HG03558 (cell line): ENCODE results near the gene MGRN1.
"Not testable (repeated sequence)": the region's sequence is repeated elsewhere in the genome, so short reads cannot be mapped to it uniquely, and the experiment has no call there.

ENCODE experiments used
- ATAC-seq: cut with Tn5 transposase; IDR thresholded peaks from one replicate; pipeline ENCODE4 v1.9.1; 2021; ENCODE audit warnings: moderate number of reproducible peaks; ENCODE audit not compliant: unreplicated experiment; ENCODE audit errors: extremely low read depth

The MGRN1 gene

DNA sequence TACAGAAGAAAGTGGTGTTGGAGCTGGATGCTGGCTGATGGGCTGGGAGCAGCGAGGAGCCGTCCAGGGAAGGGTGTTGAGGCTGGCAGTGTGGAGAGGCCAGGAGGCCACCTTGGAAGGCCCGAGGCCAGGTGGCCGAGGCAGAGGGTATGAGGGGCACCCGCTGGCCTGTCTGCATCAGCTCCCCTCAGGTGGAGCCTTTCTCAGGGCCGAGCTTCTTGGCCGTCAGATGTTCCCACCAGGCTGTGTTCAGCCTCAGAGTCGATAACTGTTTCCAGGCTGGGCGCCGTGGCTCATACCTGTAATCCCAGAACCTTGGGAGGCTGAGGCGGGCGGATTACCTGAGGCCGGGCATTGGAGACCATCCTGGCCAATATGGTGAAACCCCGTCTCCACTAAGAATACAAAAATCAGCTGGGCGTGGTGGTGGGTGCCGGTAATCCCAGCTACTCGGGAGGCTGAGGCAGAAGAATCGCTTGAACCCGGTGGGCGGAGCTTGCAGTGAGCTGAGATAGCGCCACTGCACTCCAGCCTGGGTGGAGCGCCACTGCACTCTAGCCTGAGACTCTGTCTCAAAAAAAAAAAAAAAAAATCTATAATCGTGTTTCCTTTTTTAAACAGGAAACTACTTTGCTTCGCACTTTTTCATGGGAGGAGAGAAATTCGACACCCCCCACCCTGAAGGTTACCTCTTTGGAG lies 25.3 kb downstream of the MGRN1 start:
- no peak for ATAC-seq

DNA sequence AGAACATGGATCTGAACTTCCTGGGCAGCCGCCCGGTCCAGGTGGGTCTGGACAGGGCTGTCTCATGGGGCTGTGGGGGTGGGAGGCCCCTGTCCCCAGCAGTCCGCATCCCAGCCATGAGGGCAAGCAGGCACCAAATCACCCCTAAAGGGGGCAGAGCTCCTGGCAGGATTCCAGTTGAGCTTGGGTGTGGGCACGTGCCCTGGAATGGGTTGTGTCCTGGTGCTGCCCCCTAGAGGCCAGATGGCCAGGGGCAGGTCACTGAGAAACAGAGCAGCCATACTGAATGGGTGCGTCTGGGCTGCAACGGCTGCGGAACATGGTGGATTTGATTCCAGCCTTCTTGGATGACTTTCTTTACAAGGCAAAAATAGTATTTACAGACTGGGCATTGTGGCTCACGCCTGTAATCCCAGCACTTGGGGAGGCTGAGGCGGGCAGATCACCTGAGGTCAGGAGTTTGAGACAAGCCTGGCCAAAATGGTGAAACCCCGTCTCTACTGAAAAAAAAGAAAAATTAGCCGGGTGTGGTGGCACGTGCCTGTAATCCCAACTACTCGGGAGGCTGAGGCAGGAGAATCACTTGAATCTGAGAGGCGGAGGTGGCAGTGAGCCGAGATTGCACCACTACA lies 25.9 kb downstream of the MGRN1 start:
- ATAC-seq, result not testable (repeated sequence)

DNA sequence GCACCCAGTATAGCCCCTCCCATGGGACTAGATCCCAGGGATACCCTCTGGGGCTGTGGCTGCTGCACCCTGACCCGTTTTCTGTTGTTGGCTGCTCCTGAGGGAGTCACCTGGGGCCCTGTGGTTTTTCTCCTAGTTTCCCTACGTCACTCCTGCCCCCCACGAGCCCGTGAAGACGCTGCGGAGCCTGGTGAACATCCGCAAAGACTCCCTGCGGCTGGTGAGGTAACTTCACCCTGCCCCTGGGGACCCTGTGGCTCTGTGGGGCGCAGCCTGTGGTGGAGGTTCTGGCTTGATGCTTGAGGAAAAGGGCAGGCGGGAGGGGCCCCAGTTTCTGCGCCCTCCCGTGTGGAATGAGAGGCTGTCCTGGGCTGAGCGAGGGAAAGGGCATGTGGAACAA lies 27.2 kb downstream of the MGRN1 start:
- no peak for ATAC-seq

- ATAC-seq, result no peak
Observed at GRCh38 chr16:4652561-4652960, 27.9 kb downstream of the MGRN1 start.

DNA sequence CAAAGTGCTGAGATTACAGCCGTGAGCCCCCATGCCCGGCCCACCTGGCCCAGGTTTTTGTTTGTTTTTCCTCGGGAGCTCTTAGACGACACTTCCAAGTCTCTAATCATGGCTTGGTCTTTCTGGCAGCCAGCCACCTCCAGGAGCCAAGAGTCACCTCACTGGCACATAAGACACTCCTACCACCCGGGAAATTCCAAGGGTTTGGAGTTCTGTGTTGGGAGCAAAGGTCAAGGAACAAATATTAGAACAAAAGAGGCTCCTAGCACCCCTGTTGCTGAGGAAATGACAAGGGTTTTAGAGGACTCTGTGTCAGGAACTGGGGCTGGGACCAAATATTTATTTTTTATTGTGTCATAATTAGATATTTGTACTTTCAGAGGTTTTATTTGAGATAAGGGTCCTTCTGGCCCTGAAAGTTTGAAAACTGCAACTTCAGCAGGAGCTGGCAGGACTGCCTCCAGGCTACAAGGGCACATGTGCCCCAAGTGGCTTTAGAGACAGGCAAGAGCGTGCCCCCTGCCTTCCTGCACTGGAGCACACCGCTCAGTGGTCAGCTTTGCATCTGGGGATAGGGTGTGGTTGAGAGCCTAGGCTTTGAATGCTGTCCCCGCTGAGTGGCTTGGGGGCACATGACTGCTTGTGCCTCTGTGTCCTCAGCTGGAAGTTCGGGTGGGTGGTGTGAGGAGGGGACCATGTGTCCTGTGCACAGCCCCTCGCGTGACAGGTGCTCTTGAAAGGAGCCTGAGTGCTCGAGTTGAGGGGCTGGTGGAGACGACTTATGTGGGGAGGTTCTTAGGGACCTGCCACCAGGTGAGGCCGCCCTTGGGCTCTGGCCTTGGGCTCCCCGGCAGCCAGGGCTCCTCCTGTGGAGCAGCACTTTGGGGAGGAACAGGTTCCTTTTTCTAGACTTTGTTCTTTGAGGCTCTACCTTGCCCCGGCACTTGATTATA lies 29.7 kb downstream of the MGRN1 start:
- no peak for ATAC-seq

DNA sequence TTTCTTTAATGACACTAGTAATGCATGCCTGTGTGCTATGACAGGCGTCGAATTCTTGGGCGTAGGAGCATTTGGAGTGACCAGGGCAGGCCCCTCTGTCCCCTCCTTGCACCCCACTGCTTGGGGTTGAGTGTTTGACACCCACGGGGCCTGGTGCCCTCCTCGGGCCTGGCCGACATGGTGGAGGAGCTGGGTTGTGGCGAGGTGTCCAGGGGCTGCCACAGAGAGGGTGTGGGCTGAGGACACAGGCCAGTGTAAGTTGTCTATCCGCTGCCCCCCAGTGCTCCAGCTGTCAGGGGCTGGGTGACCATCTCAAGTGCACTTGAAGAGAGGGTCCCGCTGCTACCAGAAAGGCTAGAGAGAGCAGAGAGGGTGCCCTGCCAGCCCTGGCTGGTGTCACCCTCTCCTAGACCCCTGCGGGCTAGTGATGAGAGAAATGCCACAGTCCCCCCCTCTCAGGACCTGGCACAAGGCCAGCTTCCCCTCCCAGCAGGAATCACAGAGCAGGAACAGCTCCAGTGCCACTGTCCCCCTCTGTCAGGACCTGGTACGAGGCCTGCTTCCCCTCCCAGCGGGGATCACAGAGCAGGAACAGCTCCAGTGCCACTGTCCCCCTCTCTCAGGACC lies 30.5 kb downstream of the MGRN1 start:
- ATAC-seq, result no peak

DNA sequence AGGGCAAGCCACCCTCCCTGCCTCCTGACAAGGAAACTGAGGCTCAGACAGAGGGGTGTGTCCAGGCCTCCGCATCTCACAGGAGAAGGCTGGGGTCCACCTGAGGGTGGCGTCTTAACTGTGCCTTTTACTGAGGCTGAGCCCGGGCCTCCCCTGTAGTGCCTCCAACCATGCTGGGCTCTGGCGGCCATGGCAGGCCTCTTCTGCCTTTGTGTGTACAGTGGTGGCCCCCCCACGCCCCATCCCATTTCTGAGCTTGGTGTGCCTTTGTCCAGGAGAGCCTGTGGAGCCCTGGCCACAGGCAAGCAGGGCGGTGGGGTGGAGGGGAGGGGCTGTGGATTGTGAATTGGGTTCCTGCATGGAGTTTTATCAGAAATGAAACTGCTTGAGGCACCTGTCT lies 31.2 kb downstream of the MGRN1 start:
- ATAC-seq, result no peak

DNA sequence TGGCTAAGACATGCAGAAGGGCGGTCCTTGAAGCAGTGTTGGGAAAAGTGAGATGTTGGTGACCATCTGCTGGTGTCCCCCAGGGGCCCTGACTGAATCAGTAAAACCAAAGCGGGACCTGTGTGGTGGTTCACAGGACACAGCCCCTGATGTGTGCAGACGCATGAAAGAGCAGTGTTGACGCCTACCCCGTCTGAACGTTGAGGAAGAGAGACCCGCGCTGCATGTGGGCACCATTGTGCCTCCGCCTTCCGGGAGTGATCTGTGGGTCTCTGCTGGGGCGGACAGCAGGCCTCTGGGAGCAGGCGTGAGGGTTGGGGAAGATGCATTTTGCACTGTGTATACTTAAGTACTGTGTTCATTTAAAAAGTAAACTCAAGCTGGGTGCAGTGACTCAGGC lies 31.6 kb downstream of the MGRN1 start:
- ATAC-seq, result no peak

GRCh38 chr16:4656695-4657686 lies 32.4 kb downstream of the MGRN1 start:
- no peak for ATAC-seq

DNA sequence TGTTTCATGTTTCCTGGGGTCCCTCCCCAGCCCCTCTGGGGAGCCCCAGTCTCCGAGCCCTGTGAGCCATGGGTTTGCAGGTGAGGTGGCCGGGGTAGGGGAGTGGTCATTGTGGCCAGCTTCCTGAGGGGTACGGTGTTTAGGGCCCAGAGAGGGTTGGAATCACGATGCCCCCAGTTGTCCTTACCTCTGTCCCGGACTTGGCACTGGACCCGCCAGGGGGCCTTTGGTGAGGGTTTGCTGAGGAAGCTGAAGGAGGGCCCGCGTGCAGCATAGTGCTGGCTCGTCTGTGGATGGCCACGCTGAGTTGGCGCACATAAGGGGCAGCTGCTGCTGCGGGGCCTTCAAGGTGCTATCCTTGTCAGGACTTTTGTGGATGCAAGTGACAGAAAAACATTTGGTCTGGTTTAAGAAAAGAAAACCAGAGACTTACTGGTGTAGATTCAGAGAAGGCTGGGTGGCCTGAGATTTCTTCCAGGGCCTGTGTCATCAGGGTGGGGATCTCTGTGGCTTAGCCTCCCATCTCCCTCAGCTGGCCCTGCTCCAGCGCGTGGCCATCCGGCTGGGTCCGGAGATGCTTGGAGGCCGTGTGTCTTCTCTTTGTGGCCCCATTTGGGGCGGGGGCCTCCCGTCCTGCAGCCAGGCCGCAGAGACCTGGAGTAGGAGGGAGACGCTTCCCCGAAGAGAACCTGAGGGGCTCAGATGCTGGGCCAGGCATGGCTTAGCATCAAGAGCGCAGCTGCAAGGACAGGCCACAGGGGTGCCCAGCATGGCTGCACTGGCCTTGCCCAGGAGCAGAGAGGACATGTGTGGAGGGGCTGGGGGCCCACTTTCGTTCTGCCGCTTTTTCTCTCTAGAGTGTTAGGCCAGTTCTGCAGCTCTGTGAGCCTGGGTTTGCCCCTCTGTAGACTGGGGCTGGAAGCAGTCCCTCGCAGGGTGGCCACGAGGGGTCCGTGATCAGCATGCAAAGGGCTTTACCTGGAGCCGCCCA lies 35.0 kb downstream of the MGRN1 start:
- ATAC-seq, result no peak

- no peak for ATAC-seq
Observed at GRCh38 chr16:4660454-4661007, 35.9 kb downstream of the MGRN1 start.

- no peak for ATAC-seq
Observed at GRCh38 chr16:4661661-4662060, 37.0 kb downstream of the MGRN1 start.

DNA sequence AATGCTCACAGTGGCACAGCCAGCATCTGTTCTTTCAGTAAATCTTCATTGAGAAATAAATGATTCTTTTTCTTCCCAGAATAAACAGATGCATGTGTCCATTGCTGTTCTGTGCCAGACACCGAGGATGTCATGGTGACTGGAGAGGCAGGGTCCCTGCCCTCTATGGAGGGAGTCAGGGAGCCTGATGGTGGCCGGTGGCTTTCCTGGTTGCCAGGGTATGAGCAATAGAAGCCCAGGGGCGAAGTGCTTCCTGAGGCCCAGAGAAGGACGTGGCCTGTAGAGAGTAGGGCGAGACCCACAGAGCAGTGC lies 38.8 kb downstream of the MGRN1 start:
- no peak for ATAC-seq

- no peak for ATAC-seq
Observed at GRCh38 chr16:4663777-4664465, 39.3 kb downstream of the MGRN1 start.

- ATAC-seq, result no peak
Observed at GRCh38 chr16:4664538-4665418, 40.2 kb downstream of the MGRN1 start.

DNA sequence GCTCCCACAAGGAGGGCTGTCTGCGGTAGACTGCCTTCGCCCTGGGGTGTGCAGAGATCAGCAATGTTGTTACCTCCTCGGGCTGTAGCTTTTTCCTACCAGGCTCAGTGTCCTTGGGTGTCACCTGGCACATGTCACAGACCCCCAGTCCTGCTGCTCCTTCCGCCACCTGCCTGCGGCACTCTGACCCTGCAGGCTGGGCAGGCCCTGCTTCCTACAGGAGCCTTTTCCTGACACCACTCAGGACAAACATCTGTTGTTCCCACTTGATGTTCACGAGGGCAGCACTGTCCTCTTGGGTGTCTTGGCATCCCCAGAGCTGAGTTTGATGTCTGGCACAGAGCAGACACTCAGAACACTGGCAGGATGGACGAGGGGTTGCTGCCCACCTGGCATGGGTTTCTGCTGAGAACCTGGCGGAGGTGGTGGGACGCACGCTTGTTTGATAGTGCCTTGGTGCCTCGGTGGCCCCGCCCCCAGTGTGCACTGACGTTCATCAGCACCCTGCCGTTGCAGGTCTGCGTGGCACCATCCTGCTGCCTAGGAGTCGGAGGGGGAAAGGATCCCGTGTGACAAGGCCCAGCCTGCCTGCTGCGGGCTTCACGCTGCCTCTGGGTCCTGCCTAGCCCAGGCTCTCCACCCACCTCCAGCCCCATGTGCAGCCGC lies 42.0 kb downstream of the MGRN1 start:
- no peak for ATAC-seq
